Smooth muscle cell (in vitro differentiated cells): ENCODE results near the gene SOSTDC1. TPM values are rescaled to one million over a fixed set of nuclear protein-coding genes. Genes with fewer than 3 reads are reported as not detected.

Experiments
- DNase-seq: peaks from one replicate; lab custom pipeline; 2025; ENCODE audit not compliant: unreplicated experiment; lab: John Stamatoyannopoulos, UW
- H2AFZ ChIP-seq: fragments of 200-600 bp; sonication (generic); 2 replicates; pipeline ENCODE4 v1.6.0; 2016; ENCODE audit warnings: antibody characterized with exemption, low read depth, mild to moderate bottlenecking
- H3F3A ChIP-seq: fragments of 200-600 bp; sonication (generic); 2 replicates; pipeline ENCODE4 v1.6.0; 2017; ENCODE audit warnings: antibody characterized with exemption, low read depth
- H3K27ac ChIP-seq: fragments of 200-600 bp; sonication (generic); 2 replicates; pipeline ENCODE4 v1.5.1; 2016; ENCODE audit warnings: low read depth, mild to moderate bottlenecking
- H3K27me3 ChIP-seq: fragments of 200-600 bp; sonication (generic); 2 replicates; pipeline ENCODE4 v1.6.1; 2016; ENCODE audit warnings: low read depth, mild to moderate bottlenecking
- H3K36me3 ChIP-seq: fragments of 200-600 bp; sonication (generic); 2 replicates; pipeline ENCODE4 v1.5.1; 2016; ENCODE audit warnings: low read depth
- H3K4me1 ChIP-seq: fragments of 200-600 bp; sonication (generic); 2 replicates; pipeline ENCODE4 v1.5.1; 2016; ENCODE audit warnings: low read depth
- H3K4me2 ChIP-seq: fragments of 200-600 bp; sonication (generic); 2 replicates; pipeline ENCODE4 v1.6.0; 2016; ENCODE audit warnings: mild to moderate bottlenecking
- H3K4me3 ChIP-seq: fragments of 200-600 bp; sonication (generic); 2 replicates; pipeline ENCODE4 v1.5.1; 2016; ENCODE audit warnings: mild to moderate bottlenecking
- H3K79me2 ChIP-seq: fragments of 200-600 bp; sonication (generic); 2 replicates; pipeline ENCODE4 v1.6.0; 2016; ENCODE audit warnings: low read depth, mild to moderate bottlenecking
- H3K9ac ChIP-seq: fragments of 200-600 bp; sonication (generic); 2 replicates; pipeline ENCODE4 v1.6.0; 2016; ENCODE audit warnings: low read depth
- H3K9me3 ChIP-seq: fragments of 200-600 bp; sonication (generic); replicated peaks from 2 replicates; pipeline ENCODE4 v1.5.1; 2016; ENCODE audit warnings: low read depth
- H4K20me1 ChIP-seq: fragments of 200-600 bp; sonication (generic); 2 replicates; pipeline ENCODE4 v1.6.0; 2016; ENCODE audit warnings: low read depth
- CTCF ChIP-seq: fragments of 200-600 bp; sonication (generic); IDR thresholded peaks from 2 replicates; pipeline ENCODE4 v1.5.1; 2017; ENCODE audit warnings: borderline replicate concordance, mild to moderate bottlenecking, antibody characterized with exemption; ENCODE audit not compliant: insufficient read depth, poor library complexity, severe bottlenecking
- WGBS: methylation state at CpG from one replicate; pipeline ENCODE4 v1.1.7; 2016; ENCODE audit warnings: low lambda C conversion rate; 5-methylcytosine and 5-hydroxymethylcytosine counted together
- polyA plus RNA-seq: library from polyadenylated mRNA; unstranded; fragments of >200 nt; fragmentation: Nextera tagmentation; extraction: Ambion mirVana; gene quantifications from 2 replicates; pipeline ENCODE4 v1.2.1, GENCODE V29; 2016
- total RNA-seq: library from RNA; depleted of rRNA; stranded (reverse); fragments of >200 nt; gene quantifications from 2 replicates; pipeline ENCODE4 v1.2.3, GENCODE V29; 2014

SOSTDC1 gene
- total RNA-seq (0.45 and 1.9 TPM in 2 replicates), polyA plus RNA-seq (0.35 TPM in 1 of 2 replicates, not detected in the other)

- Histone ChIP-seq H3K4me1 (peaks cover 12% of the 10 kb centered on the region), H3F3A (no peaks in the 10 kb centered on the region), H3K9ac (no peak within 1 kb of the TSS), H3K9me3 (no peaks in the 10 kb centered on the region), H3K4me3 (peak within 1 kb of the TSS; percentile 51), H3K27me3 (no peaks in the 10 kb centered on the region), H3K4me2 (peak within 1 kb of the TSS; percentile 77), H3K79me2 (no peaks in the 10 kb centered on the region), H2AFZ (peak within 1 kb of the TSS; percentile 63), H4K20me1 (no peaks in the 10 kb centered on the region), H3K36me3 (no peaks in the 10 kb centered on the region), H3K27ac (no peak within 1 kb of the TSS)
- no peak for DNase-seq
- TF ChIP-seq CTCF, result no peak
- 42% methylated on average over 10 of the region's 10 CpGs for WGBS
These were observed at the start of gene SOSTDC1 for GRCh38 chr7:16465469-16466361. Gene SOSTDC1, minus strand, starts transcription at chr7:16465738. Its CDS starts 70 bp downstream, at chr7:16465668.

- H3F3A ChIP-seq, result no peaks in the 10 kb centered on the region
- H3K4me1 ChIP-seq, result no peaks in the 10 kb centered on the region
- no peaks in the 10 kb centered on the region for H3K36me3 ChIP-seq
- no peak overlapping the region for H3K9ac ChIP-seq
- no peaks in the 10 kb centered on the region for H3K9me3 ChIP-seq
- no peak overlapping the region for H3K27ac ChIP-seq
- H3K79me2 ChIP-seq, result no peaks in the 10 kb centered on the region
- H3K4me3 ChIP-seq, result no peak overlapping the region
- H4K20me1 ChIP-seq, result no peaks in the 10 kb centered on the region
- no peaks in the 10 kb centered on the region for H3K27me3 ChIP-seq
- TF ChIP-seq CTCF, result no peak
- no peak for DNase-seq
- no peak overlapping the region for H3K4me2 ChIP-seq
- no peak overlapping the region for H2AFZ ChIP-seq
These were observed 49.2 kb upstream of the SOSTDC1 start for GRCh38 chr7:16514729-16515128.

GRCh38 chr7:16514271-16514670 is 48.7 kb upstream of the SOSTDC1 start:
- 97% methylated on average over 1 of the region's 1 CpG for WGBS
- Histone ChIP-seq H3K4me2 (no peak overlapping the region), H3K27ac (no peak overlapping the region), H3K4me1 (no peaks in the 10 kb centered on the region), H2AFZ (no peak overlapping the region), H3K9me3 (no peaks in the 10 kb centered on the region), H4K20me1 (no peaks in the 10 kb centered on the region), H3K4me3 (no peak overlapping the region), H3K79me2 (no peaks in the 10 kb centered on the region), H3F3A (no peaks in the 10 kb centered on the region), H3K9ac (no peak overlapping the region), H3K36me3 (no peaks in the 10 kb centered on the region), H3K27me3 (no peaks in the 10 kb centered on the region)
- no peak for TF ChIP-seq CTCF
- no peak for DNase-seq

GRCh38 chr7:16512097-16512496 is 46.6 kb upstream of the SOSTDC1 start:
- no peak for DNase-seq
- 73% methylated on average over 7 of the region's 7 CpGs for WGBS
- Histone ChIP-seq H4K20me1 (no peaks in the 10 kb centered on the region), H2AFZ (no peak overlapping the region), H3K27ac (no peak overlapping the region), H3K4me1 (no peaks in the 10 kb centered on the region), H3K9me3 (no peaks in the 10 kb centered on the region), H3K9ac (no peak overlapping the region), H3K79me2 (no peaks in the 10 kb centered on the region), H3F3A (no peaks in the 10 kb centered on the region), H3K36me3 (no peaks in the 10 kb centered on the region), H3K27me3 (no peaks in the 10 kb centered on the region), H3K4me3 (no peak overlapping the region), H3K4me2 (no peak overlapping the region)
- TF ChIP-seq CTCF, result no peak
